Endothelial cell of umbilical vein (primary cell): ENCODE data around the gene HOXB5. TPM values are rescaled to one million over a fixed set of nuclear protein-coding genes. Genes with fewer than 3 reads are reported as not detected.

ENCODE experiments used
- BruUV-seq: library from RNA; stranded (reverse); fragments of 400-500 nt; replicated peaks from 2 replicates; lab custom pipeline; 2021; lab: Mats Ljungman, UMichigan
- CTCF ChIA-PET: fragments of 300-600, 350-600 bp; sonication (Branson Sonifier 250); formaldehyde crosslinking; loops from one replicate; lab custom pipeline; 2021; ENCODE audit warnings: antibody characterized with exemption, inconsistent platforms; lab: Charles Lee
- POLR2A ChIA-PET: fragments of 300-600, 350-600 bp; sonication (Branson Sonifier 250); formaldehyde crosslinking; loops from one replicate; lab custom pipeline; 2021; ENCODE audit warnings: antibody characterized with exemption, inconsistent platforms; lab: Charles Lee
- DNase-seq: peaks from one replicate; pipeline ENCODE4 v3.0.0-alpha.2; 2011; ENCODE audit warnings: low read depth, low spot score
- FAIRE-seq: peaks from 2 replicates; lab custom pipeline; 2011; peaks lifted over from hg19 to GRCh38; lab: Jason Lieb, UNC
- H2AFZ ChIP-seq: 2 replicates; pipeline ENCODE4 v1.6.0; 2012; ENCODE audit warnings: low read depth, low read length, control low read depth, inconsistent platforms
- H3K27ac ChIP-seq: 2 replicates; pipeline ENCODE4 v1.5.1; 2011; ENCODE audit warnings: low read depth, mild to moderate bottlenecking, control low read depth, low read length, moderate library complexity; ENCODE audit not compliant: insufficient read depth
- H3K27me3 ChIP-seq, 2 experiments: 2 replicates each; pipeline versions ENCODE4 v1.6.0 to v1.6.1; 2011; ENCODE audit warnings: low read length in 2 of 2, mixed read lengths in 1 of 2; ENCODE audit not compliant: control insufficient read depth in 2 of 2, insufficient read depth in 2 of 2
- H3K36me3 ChIP-seq, 2 experiments: 2 replicates in 1 of 2; 3 replicates in 1 of 2; pipeline ENCODE4 v1.5.1; 2011; ENCODE audit warnings: low read length in 2 of 2, mild to moderate bottlenecking in 1 of 2, moderate library complexity in 1 of 2; ENCODE audit not compliant: control insufficient read depth in 2 of 2, insufficient read depth in 2 of 2; ENCODE audit errors: extremely low read depth in 1 of 2
- H3K4me1 ChIP-seq: 3 replicates; pipeline ENCODE4 v1.5.1; 2011; ENCODE audit warnings: mild to moderate bottlenecking, low read length; ENCODE audit not compliant: control insufficient read depth, insufficient read depth; ENCODE audit errors: extremely low read depth
- H3K4me2 ChIP-seq: 2 replicates; pipeline ENCODE4 v1.6.1; 2011; ENCODE audit warnings: low read length, control low read depth, mixed read lengths; ENCODE audit not compliant: insufficient read depth
- H3K4me3 ChIP-seq, 3 experiments: fragments of 200-600 bp in 1 of 3; sonication (generic), shearing (Covaris generic) in 1 of 3; replicated peaks in 1 of 3; 2 replicates each; pipeline ENCODE4 v1.5.1; 2011 to 2016; ENCODE audit warnings: control low read depth in 3 of 3, low read length in 3 of 3, mild to moderate bottlenecking in 2 of 3, inconsistent platforms in 1 of 3, low read depth in 1 of 3, moderate library complexity in 1 of 3; ENCODE audit not compliant: insufficient read depth in 1 of 3
- H3K79me2 ChIP-seq: 2 replicates; pipeline ENCODE4 v1.6.0; 2012; ENCODE audit warnings: low read length, inconsistent platforms; ENCODE audit not compliant: control insufficient read depth, insufficient read depth
- H3K9ac ChIP-seq: replicated peaks from 2 replicates; pipeline ENCODE3; 2011; ENCODE audit warnings: low read length, control low read depth; ENCODE audit not compliant: insufficient read depth; ENCODE audit errors: extremely low read depth
- H3K9me1 ChIP-seq: replicated peaks from 3 replicates; pipeline ENCODE4 v1.6.0; 2011; ENCODE audit warnings: mild to moderate bottlenecking, low read length; ENCODE audit not compliant: control insufficient read depth, insufficient read depth; ENCODE audit errors: extremely low read depth
- H3K9me3 ChIP-seq: replicated peaks from 2 replicates; pipeline ENCODE4 v1.5.1; 2012; ENCODE audit warnings: low read length, inconsistent platforms; ENCODE audit not compliant: control insufficient read depth, insufficient read depth
- H4K20me1 ChIP-seq: replicated peaks from 2 replicates; pipeline ENCODE3; 2011; ENCODE audit warnings: mild to moderate bottlenecking, low read length; ENCODE audit not compliant: control insufficient read depth, insufficient read depth; ENCODE audit errors: extremely low read depth
- CTCF ChIP-seq, 2 donors: IDR thresholded peaks; 1 replicate in 1 of 2; 2 replicates in 1 of 2; pipeline ENCODE4 v1.5.1; 2011; ENCODE audit warnings: low read length in 2 of 2, mild to moderate bottlenecking in 2 of 2, moderate library complexity in 2 of 2, control low read depth in 1 of 2, inconsistent platforms in 1 of 2, low read depth in 1 of 2; ENCODE audit not compliant: insufficient read depth in 1 of 2; ENCODE audit errors: extremely low read depth in 1 of 2
- FOS ChIP-seq: IDR thresholded peaks from 2 replicates; pipeline ENCODE4 v1.6.1; 2011; ENCODE audit warnings: mild to moderate bottlenecking, low read length, moderate library complexity, borderline replicate concordance; ENCODE audit not compliant: insufficient read depth
- GATA2 ChIP-seq: IDR thresholded peaks from 2 replicates; pipeline ENCODE4 v1.7.0; 2011; ENCODE audit warnings: low read depth, mild to moderate bottlenecking, moderate library complexity, mixed read lengths, low read length; ENCODE audit not compliant: insufficient read length, insufficient read depth
- MAX ChIP-seq: IDR thresholded peaks from 2 replicates; pipeline ENCODE4 v1.6.1; 2011; ENCODE audit not compliant: insufficient read depth, insufficient read length
- MYC ChIP-seq: IDR thresholded peaks from one replicate; pipeline ENCODE4 v1.6.1; 2011; ENCODE audit warnings: mild to moderate bottlenecking, low read depth, low read length
- POLR2A ChIP-seq: IDR thresholded peaks from 2 replicates; pipeline ENCODE4 v1.6.1; 2012; ENCODE audit warnings: low read depth, mild to moderate bottlenecking, control low read depth, low read length
- POLR2AphosphoS5 ChIP-seq: IDR thresholded peaks from 2 replicates; pipeline ENCODE4 v1.6.1; 2012; ENCODE audit warnings: low read depth, mild to moderate bottlenecking, control low read depth, low read length, moderate library complexity; ENCODE audit not compliant: insufficient read depth
- dilution Hi-C: fragments of 300-500 bp; cut with MboI; formaldehyde crosslinking; loops from one replicate; pipeline ENCODE4 v1.15.0; 2019; ENCODE audit warnings: low sequenced_read_pairs; ENCODE audit not compliant: extremely low pct_ligation_motif_present
- intact Hi-C: fragments of 100-400 bp; cut with micrococcal nuclease; formaldehyde crosslinking; loops from one replicate; pipeline ENCODE4 v1.10.0; 2022
- polyA plus RNA-seq, 4 experiments: library from polyadenylated mRNA; depleted of rRNA in 3 of 4; stranded (reverse) in 3 of 4; unstranded in 1 of 4; fragments of >200 nt; gene quantifications; 2 replicates each; pipeline versions ENCODE4 v1.2.1 to v1.2.3, GENCODE V29; 2011 to 2012; ENCODE audit warnings: missing spikeins in 1 of 4
- total RNA-seq: library from RNA; stranded (reverse); gene quantifications from 2 replicates; pipeline ENCODE4 v1.2.3, GENCODE V29; 2021

The HOXB5 gene
- total and polyA plus RNA-seq, 2 donors (not counting 3 experiments of a cell fraction or from before 2014, with no cell fraction given) = 2.0 to 8.5 TPM

- no peak for FAIRE-seq
- H3K4me1 ChIP-seq = peaks cover 73% of the 10 kb centered on the region
- peaks cover 92% of the 10 kb centered on the region for H3K79me2 ChIP-seq
- H3K9ac ChIP-seq = no peak overlapping the region
- TF ChIP-seq FOS (no peak), MYC (no peak), MAX (no peak), CTCF (IDR thresholded peaks at IDR 0.05; ENCODE audit: extremely low read depth in 1 of 2, insufficient read depth in 1 of 2, low read depth in 1 of 2, low read length in 2 of 2) (no peak), POLR2A (no peak), GATA2 (no peak), POLR2AphosphoS5 (no peak)
- no peaks in the 10 kb centered on the region for H3K9me1 ChIP-seq
- dilution Hi-C loops = no loop called here
- peaks cover 0 to 3% of the 10 kb centered on the region in 2 experiments for H3K36me3 ChIP-seq
- peak overlapping the region; percentile 2 for H3K27ac ChIP-seq
- ChIA-PET CTCF (interaction anchor here (1.2 to 6.1 kb wide), 7 partner anchors 11 to 351 kb away, joined by 4 to 28 read pairs (median 5); no protein-coding TSS in a partner anchor), POLR2A (interaction anchor here (0.7 to 1.6 kb wide), 3 partner anchors 10 to 20 kb away, joined by 3 to 8 read pairs (median 4); no protein-coding TSS in a partner anchor)
- no peaks in the 10 kb centered on the region for H3K27me3 ChIP-seq
- H3K4me3 ChIP-seq = no peak overlapping the region
- intact Hi-C loops = no loop called here
- no peak overlapping the region for H2AFZ ChIP-seq
- DNase-seq = peak; percentile 19
- no peaks in the 10 kb centered on the region for H3K9me3 ChIP-seq
- no peaks in the 10 kb centered on the region for H4K20me1 ChIP-seq
- BruUV-seq = no TSS peak
- H3K4me2 ChIP-seq = peak overlapping the region; percentile 80
These were observed 26.4 kb downstream of the HOXB5 start for GRCh38 chr17:48567209-48567608.
